ENCODE measurements around the gene PRICKLE1. TPM values are rescaled to one million over a fixed set of nuclear protein-coding genes. Genes with fewer than 3 reads are reported as not detected.

PRICKLE1 gene
- total RNA-seq, 4 donors from 2014 or later = 5.9 to 61.4 (median 28.4) TPM

DNA sequence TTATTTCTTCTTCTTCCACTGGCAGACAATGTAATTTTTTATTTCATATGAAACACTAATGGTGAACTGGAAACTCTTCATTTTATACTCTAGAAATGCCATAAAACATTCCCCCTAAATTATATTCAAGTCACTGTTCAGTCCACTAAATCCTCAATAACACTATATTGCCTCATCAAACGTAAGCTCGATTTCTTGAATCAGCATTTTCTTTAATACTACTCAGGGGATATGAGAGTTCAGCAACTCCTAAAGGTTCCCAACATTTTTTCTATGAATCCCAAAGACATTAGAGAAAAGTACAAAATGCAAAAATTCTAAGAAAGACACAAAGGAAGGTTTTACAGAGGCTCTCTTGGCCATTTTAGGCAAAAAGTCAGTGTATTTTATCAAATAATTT lies 59.3 kb downstream of the PRICKLE1 start:
- Histone ChIP-seq H3K4me1 (peaks cover 0 to 7% of the 10 kb centered on the region in 2 donors), H3K27me3 (no peaks in the 10 kb centered on the region), H3K36me3 (no peaks in the 10 kb centered on the region), H3K9me3 (no peaks in the 10 kb centered on the region), H3K27ac (no peak overlapping the region), H3K4me3 (no peak overlapping the region)
- DNase-seq = no peak
- intact Hi-C loops (cut with DNase I; ENCODE audit: low total_unique reads) = no loop called here
- no peak for TF ChIP-seq POLR2A (IDR thresholded peaks at IDR 0.05)
- TF ChIP-seq CTCF (IDR thresholded peaks at IDR 0.05) = no peak

- no peak for TF ChIP-seq POLR2A (IDR thresholded peaks at IDR 0.05)
- no peak for TF ChIP-seq CTCF (IDR thresholded peaks at IDR 0.05)
- no peaks in the 10 kb centered on the region for H3K9me3 ChIP-seq
- H3K4me3 ChIP-seq = no peak overlapping the region
- no peak for DNase-seq
- no peak overlapping the region for H3K27ac ChIP-seq
- H3K4me1 ChIP-seq = no peaks in the 10 kb centered on the region
- intact Hi-C loops (cut with DNase I; ENCODE audit: low total_unique reads) = no loop called here
- H3K27me3 ChIP-seq = no peaks in the 10 kb centered on the region
- no peaks in the 10 kb centered on the region for H3K36me3 ChIP-seq
These were observed 64.1 kb downstream of the PRICKLE1 start for GRCh38 chr12:42525444-42525843.

- TF ChIP-seq CTCF (IDR thresholded peaks at IDR 0.05) (no peak), POLR2A (IDR thresholded peaks at IDR 0.05) (no peak)
- Histone ChIP-seq H3K4me1 (no peaks in the 10 kb centered on the region), H3K9me3 (no peaks in the 10 kb centered on the region), H3K4me3 (no peak overlapping the region), H3K36me3 (no peaks in the 10 kb centered on the region), H3K27ac (no peak overlapping the region), H3K27me3 (no peaks in the 10 kb centered on the region)
- intact Hi-C loops (cut with DNase I; ENCODE audit: low total_unique reads) = no loop called here
- no peak for DNase-seq
These were observed 64.8 kb downstream of the PRICKLE1 start for GRCh38 chr12:42524716-42525115.

DNA sequence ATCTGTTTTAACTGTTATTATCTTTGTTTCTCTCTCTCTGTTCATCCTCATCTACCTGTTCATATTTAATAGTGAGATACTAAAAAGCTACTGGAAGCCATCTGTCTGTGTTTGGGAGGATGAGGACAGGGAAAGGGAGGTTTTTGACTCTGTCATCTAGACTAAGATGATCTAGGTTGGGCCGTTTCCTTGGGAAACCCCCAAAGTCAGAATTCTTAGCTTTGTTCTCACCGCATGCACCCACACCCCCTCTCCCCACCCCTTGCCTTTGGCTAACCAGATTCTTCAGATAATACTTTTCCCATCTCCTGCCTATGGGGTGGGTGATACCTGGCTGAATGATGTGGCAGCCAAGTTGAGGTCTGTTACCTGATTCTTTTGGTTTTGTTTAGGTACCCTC lies 73.0 kb downstream of the PRICKLE1 start:
- H3K27me3 ChIP-seq = no peaks in the 10 kb centered on the region
- no peak overlapping the region for H3K27ac ChIP-seq
- no peak for DNase-seq
- intact Hi-C loops (cut with DNase I; ENCODE audit: low total_unique reads) = no loop called here
- H3K4me3 ChIP-seq = no peak overlapping the region
- H3K36me3 ChIP-seq = no peaks in the 10 kb centered on the region
- no peaks in the 10 kb centered on the region for H3K9me3 ChIP-seq
- no peaks in the 10 kb centered on the region for H3K4me1 ChIP-seq
- TF ChIP-seq POLR2A (IDR thresholded peaks at IDR 0.05) (no peak), CTCF (IDR thresholded peaks at IDR 0.05) (no peak)

GRCh38 chr12:42511656-42512055 lies 77.9 kb downstream of the PRICKLE1 start:
- H3K9me3 ChIP-seq = no peaks in the 10 kb centered on the region
- H3K4me1 ChIP-seq = no peaks in the 10 kb centered on the region
- no peaks in the 10 kb centered on the region for H3K36me3 ChIP-seq
- H3K27ac ChIP-seq = no peak overlapping the region
- H3K27me3 ChIP-seq = no peaks in the 10 kb centered on the region
- no peak for DNase-seq
- intact Hi-C loops (cut with DNase I; ENCODE audit: low total_unique reads) = no loop called here
- H3K4me3 ChIP-seq = no peak overlapping the region
- TF ChIP-seq POLR2A (IDR thresholded peaks at IDR 0.05) (no peak), CTCF (IDR thresholded peaks at IDR 0.05) (no peak)

All from uterus (tissue), 4 donors.